Keratinocyte (primary cell): ENCODE measurements around the gene TYSND1. TPM values are rescaled to one million over a fixed set of nuclear protein-coding genes. Genes with fewer than 3 reads are reported as not detected.

Experiments
- DNase-seq: peaks from one replicate; pipeline ENCODE4 v3.0.0-alpha.2; 2011; ENCODE audit warnings: low read depth, missing footprints, low spot score
- FAIRE-seq: peaks from 2 replicates; lab custom pipeline; 2011; peaks lifted over from hg19 to GRCh38; lab: Jason Lieb, UNC
- H2AFZ ChIP-seq: 2 replicates; pipeline ENCODE4 v1.6.0; 2012; ENCODE audit warnings: low read length, control low read depth, inconsistent platforms; ENCODE audit not compliant: control insufficient read depth
- H3K27ac ChIP-seq: 2 replicates; pipeline ENCODE4 v1.5.1; 2011; ENCODE audit warnings: low read length; ENCODE audit not compliant: control insufficient read depth, insufficient read depth
- H3K27me3 ChIP-seq: 3 replicates; pipeline ENCODE4 v1.6.0; 2011; ENCODE audit warnings: low read length; ENCODE audit not compliant: control insufficient read depth, insufficient read depth; ENCODE audit errors: extremely low read depth
- H3K36me3 ChIP-seq, 2 experiments: 2 replicates in 1 of 2; 3 replicates in 1 of 2; pipeline ENCODE4 v1.5.1; 2011; ENCODE audit warnings: low read length in 2 of 2, mild to moderate bottlenecking in 1 of 2; ENCODE audit not compliant: control insufficient read depth in 2 of 2, insufficient read depth in 2 of 2; ENCODE audit errors: extremely low read depth in 1 of 2
- H3K4me1 ChIP-seq: 3 replicates; pipeline ENCODE4 v1.5.1; 2011; ENCODE audit warnings: low read length; ENCODE audit not compliant: control insufficient read depth, insufficient read depth; ENCODE audit errors: extremely low read depth
- H3K4me2 ChIP-seq: 3 replicates; pipeline ENCODE4 v1.6.0; 2011; ENCODE audit warnings: low read depth, low read length; ENCODE audit not compliant: control insufficient read depth, insufficient read depth; ENCODE audit errors: extremely low read depth
- H3K4me3 ChIP-seq, 3 experiments: fragments of 200-600 bp in 1 of 3; sonication (generic) in 1 of 3; 2 replicates in 2 of 3; 3 replicates in 1 of 3; pipeline ENCODE4 v1.5.1; 2011 to 2016; ENCODE audit warnings: low read length in 3 of 3, mild to moderate bottlenecking in 3 of 3, control low read depth in 2 of 3, inconsistent platforms in 1 of 3, low read depth in 1 of 3, mixed read lengths in 1 of 3, mixed run types in 1 of 3, moderate library complexity in 1 of 3; ENCODE audit not compliant: control insufficient read depth in 2 of 3, insufficient read depth in 2 of 3; ENCODE audit errors: extremely low read depth in 1 of 3
- H3K79me2 ChIP-seq: 2 replicates; pipeline ENCODE4 v1.6.0; 2012; ENCODE audit warnings: low read length; ENCODE audit not compliant: control insufficient read depth, insufficient read depth
- H3K9ac ChIP-seq: 3 replicates; pipeline ENCODE4 v1.6.0; 2011; ENCODE audit warnings: low read length; ENCODE audit not compliant: control insufficient read depth, insufficient read depth; ENCODE audit errors: extremely low read depth
- H3K9me1 ChIP-seq: 3 replicates; pipeline ENCODE4 v1.6.0; 2011; ENCODE audit warnings: low read length; ENCODE audit not compliant: control insufficient read depth, insufficient read depth; ENCODE audit errors: extremely low read depth
- H3K9me3 ChIP-seq: 2 replicates; pipeline ENCODE4 v1.5.1; 2012; ENCODE audit warnings: low read depth, low read length; ENCODE audit not compliant: control insufficient read depth
- H4K20me1 ChIP-seq: 3 replicates; pipeline ENCODE4 v1.6.0; 2011; ENCODE audit warnings: low read length; ENCODE audit not compliant: control insufficient read depth, insufficient read depth; ENCODE audit errors: extremely low read depth
- CTCF ChIP-seq, 3 experiments: IDR thresholded peaks in 1 of 3; conservative IDR thresholded peaks in 1 of 3; optimal IDR thresholded peaks in 1 of 3; 2 replicates in 2 of 3; 3 replicates in 1 of 3; pipeline versions ENCODE3 to v1.5.1; 2011; ENCODE audit warnings: low read length in 3 of 3, mild to moderate bottlenecking in 3 of 3, moderate library complexity in 2 of 3, control low read depth in 1 of 3, inconsistent platforms in 1 of 3; ENCODE audit not compliant: insufficient read depth in 2 of 3; ENCODE audit errors: extremely low read depth in 1 of 3
- EZH2 ChIP-seq: IDR thresholded peaks from one replicate; pipeline ENCODE4 v1.6.1; 2012; ENCODE audit warnings: inconsistent platforms, mild to moderate bottlenecking, low read length, moderate library complexity
- dilution Hi-C: fragments of 300-500 bp; cut with MboI; formaldehyde crosslinking; loops from one replicate; pipeline ENCODE4 v1.7.0; 2020; ENCODE audit warnings: low sequenced_read_pairs; ENCODE audit not compliant: extremely low pct_ligation_motif_present
- polyA plus RNA-seq, 5 experiments: library from polyadenylated mRNA; depleted of rRNA in 3 of 5; stranded (reverse) in 3 of 5; stranded (forward) in 1 of 5; unstranded in 1 of 5; fragments of >200 nt; gene quantifications; 1 replicate in 1 of 5; 2 replicates in 3 of 5; 3 replicates in 1 of 5; pipeline versions ENCODE4 v1.2.1 to v1.2.3, GENCODE V29; 2011 to 2012; ENCODE audit warnings: missing spikeins in 2 of 5, low read depth in 1 of 5, low replicate concordance in 1 of 5

TYSND1 gene
- polyA plus RNA-seq, 1 donor (not counting 4 experiments of a cell fraction or from before 2014, with no cell fraction given) = 9.9 TPM

- Histone ChIP-seq H3K4me2 (no peak overlapping the region), H3K79me2 (peaks cover 87% of the 10 kb centered on the region), H3K27ac (no peak overlapping the region), H3K9ac (no peak overlapping the region), H3K4me1 (peaks cover 7% of the 10 kb centered on the region), H2AFZ (no peak overlapping the region), H4K20me1 (peaks cover 4% of the 10 kb centered on the region), H3K36me3 (peaks cover 2 to 13% of the 10 kb centered on the region in 2 experiments), H3K27me3 (no peaks in the 10 kb centered on the region), H3K9me3 (no peaks in the 10 kb centered on the region), H3K9me1 (peaks cover 3% of the 10 kb centered on the region), H3K4me3 (no peak overlapping the region)
- TF ChIP-seq EZH2 = no peak
- FAIRE-seq (no peak), DNase-seq (no peak)
- dilution Hi-C loops = no loop called here
Observed at GRCh38 chr10:70166394-70166793, 19.9 kb upstream of the TYSND1 start.

GRCh38 chr10:70164163-70164562, 17.7 kb upstream of the TYSND1 start:
- H3K9ac ChIP-seq = no peak overlapping the region
- H2AFZ ChIP-seq = no peak overlapping the region
- H3K27me3 ChIP-seq = no peaks in the 10 kb centered on the region
- H3K79me2 ChIP-seq = peaks cover 83% of the 10 kb centered on the region
- dilution Hi-C loops = no loop called here
- peaks cover 6 to 19% of the 10 kb centered on the region in 2 experiments for H3K36me3 ChIP-seq
- peaks cover 4% of the 10 kb centered on the region for H4K20me1 ChIP-seq
- FAIRE-seq = no peak
- no peaks in the 10 kb centered on the region for H3K9me3 ChIP-seq
- no peak overlapping the region for H3K4me2 ChIP-seq
- H3K27ac ChIP-seq = no peak overlapping the region
- TF ChIP-seq CTCF (optimal IDR thresholded peaks at IDR 0.05 in 1 of 3, IDR thresholded peaks at IDR 0.05 in 1 of 3, conservative IDR thresholded peaks at IDR 0.05 in 1 of 3; ENCODE audit: extremely low read depth in 1 of 3, insufficient read depth in 2 of 3, low read length in 3 of 3) (no peak), EZH2 (no peak)
- no peak for DNase-seq
- peaks cover 7% of the 10 kb centered on the region for H3K4me1 ChIP-seq
- H3K9me1 ChIP-seq = peaks cover 3% of the 10 kb centered on the region
- no peak overlapping the region for H3K4me3 ChIP-seq

- Histone ChIP-seq H3K4me2 (no peak overlapping the region), H2AFZ (no peak overlapping the region), H3K27ac (no peak overlapping the region), H3K4me1 (peaks cover under 1% of the 10 kb centered on the region), H3K36me3 (peaks cover 6 to 23% of the 10 kb centered on the region in 2 experiments), H3K9me3 (no peaks in the 10 kb centered on the region), H3K9ac (no peak overlapping the region), H4K20me1 (no peaks in the 10 kb centered on the region), H3K9me1 (no peaks in the 10 kb centered on the region), H3K79me2 (peaks cover 76% of the 10 kb centered on the region), H3K27me3 (no peaks in the 10 kb centered on the region), H3K4me3 (no peak overlapping the region)
- TF ChIP-seq CTCF (optimal IDR thresholded peaks at IDR 0.05 in 1 of 3, IDR thresholded peaks at IDR 0.05 in 1 of 3, conservative IDR thresholded peaks at IDR 0.05 in 1 of 3; ENCODE audit: extremely low read depth in 1 of 3, insufficient read depth in 2 of 3, low read length in 3 of 3) (no peak), EZH2 (no peak)
- FAIRE-seq = no peak
- dilution Hi-C loops = no loop called here
- DNase-seq = no peak
Observed at GRCh38 chr10:70163448-70163847, 16.9 kb upstream of the TYSND1 start.
